Activated effector memory CD4-positive, alpha-beta T cell treated with Interleukin-2 at 50 U/mL for 16 hours (primary cell): ENCODE results near the gene PLPPR1.
"Not testable (repeated sequence)": the region's sequence is repeated elsewhere in the genome, so short reads cannot be mapped to it uniquely, and the experiment has no call there.

ENCODE experiments used
- DNase-seq: peaks from one replicate; pipeline ENCODE4 v3.0.0-alpha.2; 2020

The PLPPR1 gene

DNA sequence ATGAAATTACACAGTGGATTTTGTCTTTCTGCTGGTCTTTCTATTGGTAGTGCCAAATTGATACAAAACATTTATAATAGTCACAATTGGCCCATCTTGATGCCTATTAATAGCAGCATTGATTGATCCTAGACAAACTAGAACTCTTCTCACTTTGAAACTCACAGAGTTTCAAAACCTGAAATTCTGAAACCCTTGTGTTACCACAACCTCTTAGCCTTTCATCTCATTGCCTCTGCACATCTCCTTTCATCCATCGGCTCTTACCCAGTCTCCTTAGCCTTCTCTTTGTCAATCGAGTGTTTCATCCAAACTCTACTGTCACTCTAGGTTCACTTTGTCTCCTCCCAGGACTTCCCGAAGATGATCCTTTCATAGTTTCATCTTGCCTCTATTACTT lies 22.1 kb downstream of the PLPPR1 start:
- no peak for DNase-seq

DNA sequence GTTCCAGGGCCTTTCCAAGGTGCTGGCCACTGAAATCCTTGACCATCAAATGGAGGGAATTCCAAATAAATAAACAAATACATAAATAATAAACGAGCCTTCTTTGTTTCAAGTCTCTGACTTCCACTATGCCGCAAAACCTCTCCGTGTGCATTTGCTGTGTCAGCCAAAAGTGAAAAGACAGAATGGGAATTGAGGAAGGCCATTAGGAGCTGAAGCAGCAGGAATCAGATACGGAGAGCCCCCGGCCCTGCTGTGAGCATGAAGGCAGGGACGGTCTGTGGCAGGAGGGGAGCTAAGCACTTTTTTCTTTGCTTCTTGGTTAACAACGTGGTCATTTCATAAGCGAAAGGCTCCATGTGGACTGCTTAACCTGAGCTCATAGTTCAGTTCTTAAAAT lies 26.1 kb downstream of the PLPPR1 start:
- no peak for DNase-seq

DNA sequence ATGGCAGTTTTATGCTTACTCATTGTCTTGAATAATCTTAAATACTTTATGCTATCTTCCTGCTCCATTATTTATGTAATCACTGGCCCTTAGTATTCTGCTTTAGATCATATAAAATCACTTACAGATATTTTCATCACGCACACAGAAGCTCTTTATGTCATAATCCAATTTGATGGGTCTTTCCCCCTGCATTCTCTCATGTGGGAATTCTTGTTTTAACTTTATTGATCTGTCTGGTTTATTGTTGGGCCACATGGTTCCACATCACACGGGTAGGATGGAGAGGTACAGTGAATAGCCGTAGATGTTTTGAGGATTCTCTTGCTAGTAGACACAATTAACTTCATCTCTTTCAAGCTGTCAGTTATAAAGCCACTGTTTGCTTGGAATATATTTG lies 27.0 kb downstream of the PLPPR1 start:
- DNase-seq, result no peak

DNA sequence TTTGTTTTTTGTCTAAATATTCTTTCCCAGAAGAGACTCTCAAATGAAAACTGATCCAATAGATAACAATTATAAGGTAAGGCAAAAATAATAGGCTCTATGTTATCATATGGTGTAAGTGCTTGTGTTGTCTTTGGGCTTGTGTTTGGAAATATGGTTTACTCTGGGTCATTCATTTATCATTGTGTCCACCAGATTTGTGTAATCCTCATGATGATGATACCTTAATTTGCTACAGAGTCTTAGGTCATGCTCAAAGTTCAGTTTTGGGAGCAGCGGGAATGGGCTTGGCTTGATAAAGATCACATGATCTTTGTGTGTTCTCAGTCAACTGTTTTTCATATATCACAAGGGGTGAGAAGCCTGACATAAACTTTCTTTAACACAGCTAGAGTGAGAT lies 34.2 kb downstream of the PLPPR1 start:
- no peak for DNase-seq

DNA sequence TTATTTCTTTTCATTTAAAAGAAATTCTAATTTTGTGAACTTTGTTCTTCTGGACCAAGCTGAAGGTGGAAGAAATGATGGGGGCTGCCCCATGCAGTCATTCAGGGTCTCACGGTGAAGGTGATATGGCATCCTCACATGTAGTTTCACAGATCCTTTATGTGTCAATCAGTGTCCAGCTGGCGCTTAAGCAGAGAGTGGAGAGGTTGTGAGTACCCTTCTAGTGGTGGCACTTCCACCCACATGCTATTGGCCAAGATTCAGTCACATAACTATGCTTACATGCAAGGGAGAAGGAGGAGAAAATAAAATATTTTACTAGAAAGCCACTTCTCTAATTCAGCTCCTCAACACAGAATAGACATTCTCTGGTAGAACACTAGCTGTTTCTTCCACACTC lies 34.7 kb downstream of the PLPPR1 start:
- no peak for DNase-seq

DNA sequence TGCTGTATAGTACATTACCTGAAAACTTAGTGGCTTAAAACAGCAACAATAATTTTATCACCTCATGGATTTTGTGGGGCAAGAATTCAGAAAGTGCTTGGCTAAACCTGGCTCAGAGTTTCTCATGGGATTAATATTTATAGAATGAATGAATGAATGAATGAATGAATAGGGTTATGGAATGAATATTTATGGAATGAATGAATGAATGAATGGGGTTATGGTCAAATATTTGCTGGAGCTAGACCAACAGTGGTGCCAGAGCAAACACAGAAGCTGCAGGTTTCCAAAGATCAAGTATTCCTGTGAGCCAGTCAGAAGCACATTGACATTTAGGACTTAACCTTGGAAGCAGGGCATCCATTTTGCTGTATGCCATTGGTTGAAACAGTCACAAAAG lies 35.7 kb downstream of the PLPPR1 start:
- no peak for DNase-seq

DNA sequence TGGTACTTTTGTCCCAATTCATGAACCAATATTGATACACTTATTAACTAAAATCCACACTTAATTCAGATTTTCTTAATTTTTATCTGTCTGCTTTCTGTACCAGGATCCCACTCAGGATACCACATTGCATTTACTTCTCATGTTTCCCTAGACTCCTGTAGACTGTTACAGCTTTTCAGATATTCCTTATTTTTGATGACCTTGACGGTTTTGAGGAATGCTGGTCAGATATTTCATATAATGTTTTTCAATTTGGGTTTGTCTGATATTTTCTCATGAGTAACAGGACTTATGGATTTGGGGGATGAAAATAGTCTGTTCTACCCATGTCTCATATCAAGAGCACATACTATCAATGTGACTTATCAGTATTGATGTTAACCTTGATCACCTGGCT lies 37.4 kb downstream of the PLPPR1 start:
- DNase-seq, result no peak

DNA sequence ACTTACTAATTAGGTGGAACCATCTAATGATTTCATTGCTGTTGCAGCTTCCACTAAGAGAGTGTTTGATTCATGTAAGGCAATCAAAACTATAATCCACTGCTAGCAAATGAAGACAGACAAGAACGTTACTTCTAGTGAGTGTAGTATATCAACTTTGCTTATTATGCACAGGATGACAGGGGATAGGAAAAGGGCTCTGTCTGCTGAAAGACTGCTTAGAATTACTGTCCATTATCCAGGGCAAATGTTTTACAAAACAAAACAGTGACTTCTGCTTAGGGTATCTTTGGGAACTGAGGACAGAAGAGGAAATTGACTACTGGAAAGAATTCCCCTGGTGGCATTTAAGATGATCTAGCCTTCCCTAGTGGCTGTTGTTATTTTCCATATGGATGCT lies 40.2 kb downstream of the PLPPR1 start:
- DNase-seq, result no peak

DNA sequence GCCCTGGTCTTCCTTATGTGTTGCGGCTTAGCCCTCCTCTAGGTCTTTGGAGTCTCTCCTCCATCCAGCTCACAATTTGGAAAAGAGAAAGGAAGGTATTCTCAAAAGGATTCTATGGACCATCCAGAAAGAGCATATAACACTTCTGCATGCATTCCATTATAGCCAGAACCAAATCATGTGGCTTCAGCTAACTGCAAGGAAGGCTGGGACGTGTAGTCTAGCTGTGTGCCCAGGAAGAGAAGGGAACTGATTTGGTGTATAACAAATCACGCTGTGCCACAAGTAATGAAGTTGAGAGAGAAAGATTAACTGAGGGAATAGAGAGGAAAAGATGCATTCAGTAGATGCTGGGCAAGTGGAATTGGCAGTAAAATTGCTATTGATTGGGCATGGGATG lies 43.7 kb downstream of the PLPPR1 start:
- no peak for DNase-seq

DNA sequence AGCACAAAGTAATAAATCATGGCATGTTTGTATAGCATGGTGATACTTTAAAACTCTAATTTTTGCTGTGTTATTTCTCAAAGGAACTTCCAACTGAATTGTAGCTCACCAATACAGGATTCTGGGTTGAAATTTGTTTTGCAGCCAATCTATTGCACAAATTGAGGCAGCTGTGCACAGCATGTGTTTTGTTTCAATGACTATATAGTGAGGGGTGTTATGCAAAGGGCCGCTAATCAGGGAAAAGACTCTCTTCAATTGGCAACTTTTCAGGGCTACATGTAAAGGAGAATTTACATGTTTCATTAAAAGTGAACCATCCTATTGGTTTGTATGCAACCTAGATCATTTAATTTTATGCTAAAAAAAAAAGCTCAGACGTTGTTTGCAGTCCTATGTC lies 44.6 kb downstream of the PLPPR1 start:
- DNase-seq, result no peak

DNA sequence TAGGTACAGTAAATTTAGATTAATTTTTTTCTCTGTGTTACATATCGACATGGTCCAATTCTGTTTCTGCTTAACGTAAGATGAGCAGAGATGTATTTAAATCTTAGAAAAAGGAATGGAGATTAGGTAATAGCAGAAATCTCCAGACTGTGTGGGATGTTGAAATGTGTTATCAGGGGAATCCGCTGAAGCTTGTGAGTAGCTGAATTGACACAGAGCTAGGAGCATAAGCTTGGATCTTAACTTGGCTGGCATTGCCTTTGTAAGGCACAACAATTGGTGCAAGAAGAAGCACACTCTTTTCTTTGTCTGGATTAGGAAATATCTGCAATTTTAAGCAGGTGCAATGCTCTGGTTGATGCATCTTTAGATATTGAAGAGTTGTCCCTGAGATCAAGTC lies 53.1 kb downstream of the PLPPR1 start:
- DNase-seq, result no peak

- no peak for DNase-seq
These were observed 55.1 kb downstream of the PLPPR1 start for GRCh38 chr9:101083448-101084202.

GRCh38 chr9:101087426-101087825 lies 58.9 kb downstream of the PLPPR1 start:
- DNase-seq, result no peak

GRCh38 chr9:101092922-101093321 lies 64.4 kb downstream of the PLPPR1 start:
- no peak for DNase-seq

DNA sequence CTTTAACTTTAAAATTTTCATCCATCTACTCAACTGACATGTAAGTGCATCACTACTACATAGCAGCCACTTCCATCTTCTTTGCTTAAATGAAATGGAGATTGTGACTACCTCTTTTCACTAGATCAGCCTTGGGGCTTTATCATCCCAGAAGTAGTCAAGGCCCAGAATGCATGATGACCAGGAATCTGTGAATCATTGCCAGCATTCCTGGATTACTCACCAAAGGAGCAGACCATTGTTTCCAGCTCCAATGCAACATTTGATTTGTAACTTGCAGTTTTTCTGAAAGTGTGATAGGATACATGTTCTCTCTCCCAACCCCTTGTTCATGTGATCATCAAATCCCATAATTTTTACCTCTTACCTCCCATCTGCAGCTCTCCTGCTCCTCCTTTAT lies 65.1 kb downstream of the PLPPR1 start:
- no peak for DNase-seq

GRCh38 chr9:101094686-101095085 lies 66.2 kb downstream of the PLPPR1 start:
- no peak for DNase-seq

- no peak for DNase-seq
These were observed 68.7 kb downstream of the PLPPR1 start for GRCh38 chr9:101097210-101097609.

- no peak for DNase-seq
These were observed 69.9 kb downstream of the PLPPR1 start for GRCh38 chr9:101098392-101098791.

GRCh38 chr9:101114317-101114716 lies 85.8 kb downstream of the PLPPR1 start:
- no peak for DNase-seq

DNA sequence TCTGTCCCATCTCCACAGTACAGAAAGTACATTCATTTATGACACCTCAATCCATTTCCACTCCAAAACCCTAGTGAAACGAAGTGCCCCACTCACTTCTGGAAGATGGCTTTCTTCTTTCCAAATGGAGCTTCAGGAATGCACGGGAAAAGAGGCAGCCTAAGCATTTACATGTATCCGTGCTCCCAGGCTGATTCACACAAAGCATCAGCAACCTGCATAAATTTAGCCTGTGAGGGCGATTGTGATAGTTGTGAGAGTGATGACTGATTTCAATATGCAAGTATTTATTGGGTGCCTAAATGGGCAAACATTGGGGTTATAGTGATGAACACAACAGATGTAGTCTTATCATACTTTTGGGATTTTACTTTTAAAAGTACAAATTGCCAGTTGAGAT lies 86.6 kb downstream of the PLPPR1 start:
- no peak for DNase-seq

GRCh38 chr9:101117161-101117560 lies 88.6 kb downstream of the PLPPR1 start:
- no peak for DNase-seq

DNA sequence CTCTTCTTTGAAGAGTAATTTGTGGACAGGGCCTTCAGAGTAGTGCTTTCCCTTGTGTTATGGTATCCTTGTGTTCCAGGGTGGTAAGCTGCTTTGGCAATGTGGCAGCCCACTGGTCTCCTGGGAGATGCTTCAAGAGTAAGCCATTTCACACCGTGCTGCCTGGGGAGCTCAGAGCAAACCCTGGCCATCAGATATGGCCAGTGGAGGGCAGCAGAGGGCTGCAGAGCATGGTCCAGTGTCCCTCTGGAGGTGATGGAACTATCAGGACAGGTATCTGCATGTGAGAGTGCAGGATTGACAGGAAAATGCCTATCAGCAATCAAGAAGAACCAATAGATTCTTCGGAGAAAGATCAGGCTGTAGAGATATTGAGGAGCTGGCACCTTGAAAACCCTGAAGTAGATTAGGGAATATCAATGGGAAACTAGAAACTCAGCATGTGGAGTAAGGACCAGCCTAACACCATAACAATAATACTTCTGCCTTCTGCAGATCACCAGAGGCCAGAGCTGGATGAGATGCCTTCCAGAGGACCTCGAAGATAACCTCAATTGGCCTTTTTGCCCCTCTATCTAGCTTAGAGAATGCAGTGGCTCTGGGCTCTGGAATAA lies 90.8 kb downstream of the PLPPR1 start:
- DNase-seq, result no peak

- no peak for DNase-seq
These were observed 93.4 kb downstream of the PLPPR1 start for GRCh38 chr9:101121836-101122399.

DNA sequence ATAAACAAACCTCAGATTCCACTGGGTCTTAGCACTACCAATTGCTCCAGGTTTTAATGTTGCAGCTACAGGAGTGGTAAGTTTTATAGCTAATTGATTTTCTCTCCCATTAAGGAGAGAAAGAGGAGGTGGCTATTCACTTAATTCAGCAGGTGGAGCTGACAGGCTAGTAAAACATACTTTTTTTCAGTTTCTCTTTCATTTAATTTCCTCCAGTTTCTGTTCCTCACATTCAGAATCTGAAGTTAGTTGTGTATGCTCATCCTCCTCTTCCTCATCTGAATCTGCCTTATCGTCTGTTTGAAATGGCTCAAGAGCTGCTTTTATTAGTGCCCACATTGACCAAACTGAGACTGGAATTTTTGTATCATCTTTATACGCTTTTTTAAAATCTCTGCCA lies 98.0 kb downstream of the PLPPR1 start:
- DNase-seq, result no peak

GRCh38 chr9:101127369-101127768 lies 98.8 kb downstream of the PLPPR1 start:
- not testable (repeated sequence) for DNase-seq
